Stomach (tissue), 9 donors: ENCODE data around the gene DLG2. TPM values are rescaled to one million over a fixed set of nuclear protein-coding genes. Genes with fewer than 3 reads are reported as not detected.

Experiments
- DNase-seq, 2 donors: peaks; one replicate each; pipeline versions ENCODE4 v3.0.0 to v3.0.0-alpha.2; 2013 to 2019
- H3K27ac ChIP-seq, 5 donors: fragments of 200-600 bp in 4 of 5; sonication (generic) in 4 of 5; one replicate each; pipeline ENCODE4 v1.5.1; 2013 to 2019; ENCODE audit warnings: mild to moderate bottlenecking in 1 of 5, moderate library complexity in 1 of 5
- H3K27me3 ChIP-seq, 3 donors: fragments of 200-600 bp; sonication (generic); one replicate each; pipeline ENCODE4 v1.5.1; 2017 to 2019; ENCODE audit warnings: mixed run types in 1 of 3
- H3K36me3 ChIP-seq, 4 donors: fragments of 200-600 bp; sonication (generic); 1 replicate in 3 of 4; 2 replicates in 1 of 4; pipeline ENCODE4 v1.5.1; 2016 to 2019
- H3K4me1 ChIP-seq, 4 donors: fragments of 200-600 bp; sonication (generic); one replicate each; pipeline ENCODE4 v1.5.1; 2016 to 2019
- H3K4me3 ChIP-seq, 4 donors: fragments of 200-600 bp; sonication (generic) in 3 of 4; one replicate each; pipeline ENCODE4 v1.5.1; 2016 to 2019; ENCODE audit warnings: mild to moderate bottlenecking in 1 of 4
- H3K9me3 ChIP-seq, 4 donors: fragments of 200-600 bp; sonication (generic); one replicate each; pipeline ENCODE4 v1.5.1; 2016 to 2019
- CTCF ChIP-seq, 7 experiments: fragments of 450-650 bp in 4 of 7; fragments of 200-600 bp in 3 of 7; sonication (generic) in 3 of 7; IDR thresholded peaks; one replicate each; pipeline ENCODE4 v1.5.1; 2016 to 2019; ENCODE audit warnings: antibody characterized with exemption in 7 of 7, control low read depth in 2 of 7, mild to moderate bottlenecking in 1 of 7
- EP300 ChIP-seq: sonication (generic); formaldehyde crosslinking; IDR thresholded peaks from one replicate; pipeline ENCODE4 v1.6.1; 2017; ENCODE audit warnings: antibody characterized with exemption
- POLR2A ChIP-seq, 4 donors: fragments of 450-650 bp; IDR thresholded peaks; one replicate each; pipeline ENCODE4 v1.6.1; 2016; ENCODE audit warnings: antibody characterized with exemption in 4 of 4, control low read depth in 2 of 4, mild to moderate bottlenecking in 1 of 4, moderate library complexity in 1 of 4
- POLR2AphosphoS5 ChIP-seq, 3 donors: sonication (generic); formaldehyde crosslinking; IDR thresholded peaks; one replicate each; pipeline ENCODE4 v1.6.1; 2016; ENCODE audit warnings: antibody characterized with exemption in 3 of 3
- WGBS, 5 donors: extraction: QIAGEN DNeasy Blood & Tissue Kit in 3 of 5; methylation state at CpG; one replicate each; pipeline versions ENCODE4 v1.1.5 to v1.1.7; 2013 to 2018; 5-methylcytosine and 5-hydroxymethylcytosine counted together
- intact Hi-C: fragments of 100-400 bp; cut with DNase I; formaldehyde crosslinking; loops from one replicate; pipeline ENCODE4 v1.15.1; 2023; ENCODE audit warnings: low total_unique reads
- polyA plus RNA-seq, 3 donors: library from polyadenylated mRNA; stranded (reverse); fragments of 200-250 nt; gene quantifications; one replicate each; pipeline ENCODE4 v1.2.3, GENCODE V29; 2013
- total RNA-seq, 5 donors: library from RNA; depleted of rRNA; stranded (reverse); fragments of >200 nt; gene quantifications; one replicate each; pipeline versions ENCODE4 v1.1.0 to v1.2.3, GENCODE V29; 2014 to 2016
- donor health status: healthy with polysubstance abuse.
- donor health status: Bipolar disorder and iron deficiency.
- donor health status: healthy.

Gene DLG2
- total and polyA plus RNA-seq, 8 donors: 1.3 to 19.1 (median 3.5) TPM

- H3K4me1 ChIP-seq: no peaks in the 10 kb centered on the region
- H3K36me3 ChIP-seq: no peaks in the 10 kb centered on the region
- intact Hi-C loops: no loop called here
- DNase-seq: no peak
- H3K9me3 ChIP-seq: peaks cover 0 to 9% (median 0%) of the 10 kb centered on the region in 4 donors
- 40 to 80% (median 58%) methylated on average over 1 of the region's 1 CpG for WGBS, 5 donors
- H3K27me3 ChIP-seq: no peaks in the 10 kb centered on the region
- H3K27ac ChIP-seq: no peak overlapping the region
- TF ChIP-seq CTCF (IDR thresholded peaks at IDR 0.05) (no peak), EP300 (no peak), POLR2A (IDR thresholded peaks at IDR 0.05) (no peak), POLR2AphosphoS5 (IDR thresholded peaks at IDR 0.05) (no peak)
- H3K4me3 ChIP-seq: no peak overlapping the region
Measured at GRCh38 chr11:85318573-85318972, 308.6 kb downstream of the DLG2 start.

GRCh38 chr11:85316967-85317366 is 310.2 kb downstream of the DLG2 start:
- Histone ChIP-seq H3K36me3 (no peaks in the 10 kb centered on the region), H3K4me1 (no peaks in the 10 kb centered on the region), H3K9me3 (peaks cover 0 to 8% (median 0%) of the 10 kb centered on the region in 4 donors), H3K27me3 (no peaks in the 10 kb centered on the region), H3K4me3 (no peak overlapping the region), H3K27ac (no peak overlapping the region)
- WGBS, 5 donors: 48 to 60% (median 57%) methylated on average over 5 of the region's 5 CpGs
- intact Hi-C loops: no loop called here
- TF ChIP-seq POLR2AphosphoS5 (IDR thresholded peaks at IDR 0.05): no peak
- TF ChIP-seq EP300: no peak
- TF ChIP-seq POLR2A (IDR thresholded peaks at IDR 0.05): no peak
- no peak for TF ChIP-seq CTCF (IDR thresholded peaks at IDR 0.05)
- DNase-seq: peak in 1 of 2 donors; percentile 28

- Histone ChIP-seq H3K36me3 (no peaks in the 10 kb centered on the region), H3K4me3 (no peak overlapping the region), H3K9me3 (no peaks in the 10 kb centered on the region), H3K4me1 (no peaks in the 10 kb centered on the region), H3K27me3 (no peaks in the 10 kb centered on the region), H3K27ac (no peak overlapping the region)
- no peak for DNase-seq
- TF ChIP-seq EP300: no peak
- no peak for TF ChIP-seq POLR2A (IDR thresholded peaks at IDR 0.05)
- no peak for TF ChIP-seq POLR2AphosphoS5 (IDR thresholded peaks at IDR 0.05)
- no peak for TF ChIP-seq CTCF (IDR thresholded peaks at IDR 0.05)
- intact Hi-C loops: no loop called here
Measured at GRCh38 chr11:85313741-85314140, 313.4 kb downstream of the DLG2 start.

DNA sequence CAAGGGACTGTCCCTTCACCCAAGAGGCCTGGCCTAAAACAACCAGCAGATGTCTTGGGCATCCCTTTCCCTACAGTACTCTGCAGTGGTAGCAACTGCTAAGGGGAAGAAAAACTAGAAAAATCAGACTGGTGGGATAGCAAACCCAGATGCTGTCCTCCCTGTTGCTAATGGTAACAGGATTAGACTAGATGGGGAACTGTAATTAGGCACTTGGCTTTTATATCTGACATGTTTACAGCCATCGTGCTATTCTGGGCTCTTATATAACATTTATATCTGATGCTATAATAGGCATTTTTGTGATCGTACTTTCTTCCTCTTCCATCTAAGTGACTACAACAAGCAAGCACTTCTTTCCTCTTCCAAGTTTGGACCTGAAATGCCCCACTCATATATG is 316.7 kb downstream of the DLG2 start:
- no peak overlapping the region for H3K4me3 ChIP-seq
- WGBS, 5 donors: 42 to 71% (median 63%) methylated on average over 2 of the region's 2 CpGs
- peak in 1 of 2 donors; percentile 4 for DNase-seq
- no peak overlapping the region for H3K27ac ChIP-seq
- no peaks in the 10 kb centered on the region for H3K36me3 ChIP-seq
- H3K4me1 ChIP-seq: no peaks in the 10 kb centered on the region
- no peaks in the 10 kb centered on the region for H3K27me3 ChIP-seq
- peaks cover 0 to 7% (median 2%) of the 10 kb centered on the region in 4 donors for H3K9me3 ChIP-seq
- TF ChIP-seq EP300 (no peak), CTCF (IDR thresholded peaks at IDR 0.05) (no peak), POLR2AphosphoS5 (IDR thresholded peaks at IDR 0.05) (no peak), POLR2A (IDR thresholded peaks at IDR 0.05) (no peak)
- intact Hi-C loops: no loop called here
